Measurements from ENCODE around the gene AMPH.

The AMPH gene

DNA sequence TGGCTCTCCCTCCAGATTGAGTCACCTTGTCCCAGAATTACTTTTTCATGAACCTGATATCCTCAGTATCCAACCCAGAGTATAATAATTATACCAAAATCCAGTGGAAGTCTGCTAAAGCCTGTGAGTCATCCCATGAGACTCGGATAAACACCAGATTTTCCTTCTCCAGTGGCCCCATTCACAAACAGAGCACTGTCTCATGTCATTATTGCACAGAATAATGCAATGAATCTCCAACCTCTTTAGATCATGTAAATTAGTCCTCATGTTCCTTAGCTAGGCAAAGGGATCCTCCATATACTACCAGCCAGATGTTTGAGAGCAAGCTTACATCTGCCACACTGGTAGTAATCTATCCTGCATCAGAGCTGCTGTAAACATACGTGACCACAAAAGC lies 89.0 kb downstream of the AMPH start:
- DNase-seq (ENCODE audit: low spot score) = no peak

DNA sequence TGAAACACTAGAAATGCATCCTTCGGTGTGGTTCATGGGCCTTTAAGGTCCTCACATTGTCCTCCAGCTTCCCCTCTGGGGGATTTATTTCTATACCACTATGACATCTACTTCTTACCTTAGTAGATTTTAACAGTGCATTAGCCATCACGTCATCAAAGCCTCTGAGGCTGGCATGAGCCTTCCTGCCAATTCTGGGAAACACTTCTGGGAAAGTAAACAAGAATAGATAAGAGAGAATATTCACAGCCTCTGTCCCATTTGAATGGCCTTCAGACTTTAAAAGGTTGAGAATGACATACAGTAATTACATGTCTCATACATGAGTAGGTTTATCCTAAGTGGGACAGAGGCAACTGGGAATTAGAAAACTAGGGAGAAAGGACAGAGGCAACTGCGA lies 89.7 kb downstream of the AMPH start:
- no peak for DNase-seq (ENCODE audit: low spot score)

DNA sequence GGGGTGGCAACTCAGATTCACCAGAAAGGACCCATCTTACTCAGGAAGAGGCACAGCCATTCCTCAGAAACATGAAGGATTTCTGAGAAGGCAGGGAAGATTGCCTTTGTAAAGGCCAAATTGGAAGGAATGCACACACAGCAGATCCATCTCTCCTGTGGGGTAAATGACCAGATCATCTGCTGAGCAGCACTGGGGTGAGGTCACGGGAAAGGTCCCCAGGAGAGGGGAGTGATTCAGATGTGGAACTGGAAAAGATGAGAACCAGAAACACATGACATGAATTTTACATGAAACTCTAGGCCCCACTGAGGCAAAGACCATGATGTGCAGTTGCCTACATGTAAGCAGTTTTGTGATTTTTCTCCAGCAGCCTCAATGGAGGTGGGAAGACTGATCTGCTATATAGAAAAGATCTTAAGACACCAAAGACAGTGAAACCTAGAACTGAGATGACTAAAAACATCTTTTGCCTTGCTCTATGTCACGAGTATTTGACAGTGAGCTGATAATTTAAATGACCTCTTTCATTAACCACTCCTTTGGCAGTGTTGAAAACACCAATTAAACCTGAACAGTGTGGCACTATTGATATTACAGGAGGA lies 91.6 kb downstream of the AMPH start:
- DNase-seq (ENCODE audit: low spot score) = no peak

DNA sequence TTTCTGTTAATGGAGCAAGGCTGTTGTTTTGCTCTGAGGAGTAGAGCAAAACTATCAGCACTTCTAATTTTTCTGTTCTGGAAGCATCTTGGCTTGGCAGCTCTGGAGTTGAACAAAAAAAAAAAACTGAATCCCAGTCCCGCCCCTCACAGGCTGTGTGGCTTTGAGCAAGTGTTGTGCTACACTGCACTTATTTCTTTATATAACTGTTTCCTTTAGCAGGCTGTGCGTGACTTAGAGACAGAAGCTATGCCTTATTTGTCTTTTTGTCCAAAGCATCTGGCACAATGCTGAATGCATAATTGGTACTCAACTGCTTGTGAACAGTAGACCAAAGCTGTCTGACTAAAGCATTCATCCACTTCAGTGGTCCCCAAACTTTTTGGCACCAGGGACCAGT lies 96.1 kb downstream of the AMPH start:
- no peak for DNase-seq (ENCODE audit: low spot score)

DNA sequence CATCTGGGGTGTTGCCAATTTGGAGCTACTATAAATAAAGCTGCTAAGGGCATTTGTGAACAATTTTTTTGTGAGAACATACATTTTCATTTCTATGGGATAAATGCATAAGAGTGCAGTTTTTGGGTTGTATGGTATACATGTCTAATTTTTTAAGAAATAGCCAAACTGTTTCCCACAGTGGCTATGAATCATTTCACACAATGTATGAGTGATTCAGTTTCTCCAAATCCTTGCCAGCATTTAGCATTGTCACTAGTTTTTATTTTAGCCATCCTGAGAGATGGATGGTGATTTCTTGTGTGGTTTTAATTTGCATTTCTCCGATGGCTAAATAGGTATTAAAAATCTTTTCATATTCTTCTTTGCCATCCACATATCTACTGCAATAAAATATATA lies 105.3 kb downstream of the AMPH start:
- DNase-seq (ENCODE audit: low spot score) = no peak

DNA sequence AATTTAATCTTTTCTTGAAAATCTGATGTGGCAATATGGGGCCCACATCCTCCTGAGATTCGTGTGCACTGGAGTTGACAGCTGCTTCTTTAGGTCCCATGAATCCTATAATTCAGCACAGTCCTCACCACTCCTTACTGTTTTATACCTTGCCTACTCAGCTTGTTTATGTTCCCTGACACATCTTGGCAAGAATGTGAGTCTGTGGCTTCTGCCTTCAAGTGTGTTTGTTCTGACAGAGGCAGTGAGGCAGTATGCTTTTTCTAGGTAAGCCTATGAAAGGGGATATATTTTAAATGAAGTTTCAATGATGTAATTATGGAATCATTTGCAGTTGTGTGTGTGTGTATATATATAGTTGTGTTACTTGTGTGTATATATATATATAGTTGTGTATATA lies 106.4 kb downstream of the AMPH start:
- DNase-seq (ENCODE audit: low spot score) = no peak

DNA sequence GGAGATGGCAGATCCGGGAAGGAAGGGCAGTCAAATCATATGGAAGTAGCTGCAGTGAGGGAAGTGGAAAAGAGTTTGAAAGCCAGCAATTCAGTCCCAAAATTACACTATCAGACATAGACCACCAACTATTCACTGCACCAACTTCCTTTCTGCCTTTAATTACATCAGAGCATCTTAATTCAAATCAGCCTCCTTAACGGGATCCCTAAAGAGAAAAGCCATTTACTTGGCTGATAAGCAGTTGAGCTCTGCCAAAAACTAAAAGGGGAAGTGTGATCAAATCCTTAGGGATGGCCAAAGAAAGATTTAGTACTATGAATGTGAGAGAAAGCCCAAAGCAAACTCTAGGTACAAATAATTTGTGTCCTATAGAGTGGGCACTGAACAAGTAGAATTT lies 110.4 kb downstream of the AMPH start:
- DNase-seq (ENCODE audit: low spot score) = no peak

DNA sequence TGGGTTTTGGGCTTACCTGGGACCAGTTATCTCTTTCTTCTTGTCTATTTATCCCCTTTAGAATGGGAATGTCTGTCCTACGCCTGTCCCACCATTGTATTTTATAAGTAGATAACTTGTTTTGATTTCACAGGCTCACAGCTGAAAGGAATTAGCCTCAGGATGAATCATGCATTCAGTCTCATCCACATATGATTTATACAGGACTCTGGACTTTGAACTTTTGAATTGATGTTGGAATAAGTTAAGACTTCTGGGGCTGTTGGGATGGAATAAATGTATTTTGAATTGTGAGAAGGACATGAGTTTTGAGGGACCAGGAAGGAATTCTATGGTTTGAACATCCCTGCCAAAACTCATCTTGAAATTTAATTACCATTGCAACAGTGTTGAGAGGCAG lies 112.6 kb downstream of the AMPH start:
- no peak for DNase-seq (ENCODE audit: low spot score)

DNA sequence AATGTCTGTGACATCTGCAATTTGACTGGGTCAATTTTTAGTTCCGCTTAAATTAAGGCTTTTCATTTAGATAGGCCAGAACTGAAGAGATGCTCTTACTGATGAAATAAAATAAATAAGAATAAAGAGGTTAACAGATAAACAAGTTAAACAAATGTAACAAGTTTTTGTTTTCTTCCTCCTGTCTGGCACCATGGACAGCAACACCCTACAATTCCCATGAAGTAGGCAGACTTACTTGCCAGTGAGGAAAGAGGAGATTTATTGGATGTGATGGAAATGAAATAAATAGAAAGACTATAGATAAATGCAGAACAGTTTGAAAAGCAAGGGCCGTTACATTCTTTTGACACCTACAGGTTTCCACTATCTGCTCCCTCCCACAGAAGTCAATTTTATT lies 118.5 kb downstream of the AMPH start:
- DNase-seq (ENCODE audit: low spot score) = no peak

DNA sequence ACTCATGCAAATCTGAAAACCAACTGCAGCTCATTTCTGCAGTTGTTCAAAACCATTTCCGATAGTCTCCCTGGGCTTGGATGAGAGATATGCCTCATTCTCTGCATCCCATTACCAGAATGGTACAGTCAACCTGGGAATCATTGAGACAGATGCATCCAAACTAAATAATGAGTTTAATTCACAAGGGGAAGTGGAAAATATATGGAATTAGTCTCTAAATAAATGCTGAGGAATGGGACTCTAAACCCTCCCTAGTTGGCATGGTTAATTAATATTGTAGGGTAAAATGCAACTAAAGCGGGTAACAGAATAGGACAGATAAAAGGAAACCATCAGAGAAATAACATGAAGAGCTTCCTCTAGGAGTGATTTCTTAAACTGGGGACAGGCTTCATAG lies 118.9 kb downstream of the AMPH start:
- no peak for DNase-seq (ENCODE audit: low spot score)

DNA sequence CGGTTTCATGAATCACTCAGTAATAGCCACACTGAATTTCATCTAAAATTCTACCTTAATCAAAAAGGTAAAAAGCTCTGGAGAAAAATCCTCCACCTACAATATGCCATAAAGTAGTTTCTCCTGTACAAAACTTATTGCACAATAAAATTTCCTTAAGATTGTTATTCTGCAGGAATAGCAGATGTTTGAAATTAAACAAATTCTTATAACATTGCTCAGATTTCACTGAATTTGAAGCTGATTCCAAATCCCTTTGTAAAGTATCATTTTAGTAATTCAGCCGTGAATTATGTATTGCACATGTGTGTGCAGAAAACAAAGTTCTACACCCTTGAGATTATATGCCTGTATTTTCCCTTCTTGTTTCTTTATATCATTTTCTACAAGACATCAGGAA lies 123.8 kb downstream of the AMPH start:
- DNase-seq (ENCODE audit: low spot score) = no peak

DNA sequence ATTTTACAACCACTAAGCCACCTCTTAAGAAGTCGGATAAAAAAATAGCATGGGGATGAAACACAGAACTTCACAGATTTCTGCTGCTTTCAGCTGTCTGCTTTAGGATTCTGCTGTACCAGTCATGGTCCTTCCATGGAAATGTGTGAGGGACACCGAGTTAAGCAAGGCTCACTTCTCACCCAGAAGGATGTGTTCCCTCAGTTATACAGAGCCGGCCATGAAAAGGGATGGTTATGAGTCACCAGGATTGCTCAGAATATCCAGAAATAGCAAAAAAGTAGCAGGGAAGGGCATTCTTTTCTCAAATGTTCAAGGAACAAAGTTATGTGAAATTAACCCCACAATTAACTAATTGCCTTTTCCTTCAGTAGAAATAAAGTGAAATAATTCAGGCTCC lies 124.4 kb downstream of the AMPH start:
- DNase-seq (ENCODE audit: low spot score) = no peak

DNA sequence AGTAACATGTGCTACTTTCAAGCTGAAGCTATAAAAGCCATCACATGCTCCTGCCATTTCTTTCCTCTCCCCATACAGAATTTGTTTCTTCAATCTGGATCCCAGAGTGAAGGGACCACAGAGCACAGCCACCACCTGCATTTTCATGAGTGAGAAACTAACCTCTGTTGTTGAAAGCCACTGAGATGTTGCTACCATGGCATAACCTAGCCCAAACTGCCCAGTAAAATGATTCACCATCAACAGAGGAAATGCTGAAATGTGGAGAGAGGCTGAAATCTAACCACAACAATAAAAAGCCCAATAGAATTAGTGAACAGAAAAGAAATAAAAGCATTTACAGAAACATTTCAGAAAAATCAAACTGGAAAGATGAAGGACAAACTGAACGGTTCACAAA lies 125.2 kb downstream of the AMPH start:
- DNase-seq (ENCODE audit: low spot score) = no peak

DNA sequence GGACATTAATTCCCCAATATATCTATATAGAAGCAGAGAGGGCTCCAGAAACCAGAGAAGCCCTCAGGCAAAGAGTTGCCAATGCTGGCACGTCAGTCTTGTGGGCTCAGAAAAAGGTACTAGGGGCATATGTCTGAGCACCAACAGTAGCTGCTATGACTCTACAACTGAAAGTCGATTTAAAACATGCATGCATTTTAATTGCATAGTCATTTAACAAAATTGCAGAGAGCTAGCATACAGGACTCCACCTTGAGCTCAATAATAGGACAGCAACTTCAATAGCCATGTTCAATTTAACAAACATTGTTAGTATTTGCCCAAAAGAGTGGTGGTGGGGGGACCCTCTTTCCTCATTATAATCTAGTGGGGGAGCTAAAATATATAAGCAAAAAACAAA lies 126.5 kb downstream of the AMPH start:
- no peak for DNase-seq (ENCODE audit: low spot score)

DNA sequence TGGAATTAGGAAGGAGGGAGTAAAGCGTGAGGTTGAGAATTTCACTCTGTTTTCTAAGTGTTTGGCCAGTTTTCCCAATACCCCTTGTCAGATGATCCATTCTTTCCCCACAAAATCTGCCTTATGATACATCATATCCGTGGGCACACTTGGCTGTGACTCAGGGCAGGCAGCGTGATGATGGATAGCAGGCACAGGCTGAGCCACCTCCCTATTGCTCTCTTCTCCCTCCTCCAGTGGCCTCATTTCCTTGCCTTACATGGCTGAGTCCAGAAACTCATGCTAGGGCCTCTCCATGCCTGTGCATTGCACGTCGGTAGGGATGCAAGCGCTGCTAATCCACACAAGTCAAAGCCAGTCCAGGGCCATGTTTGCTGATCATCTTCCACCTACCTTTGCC lies 128.3 kb downstream of the AMPH start:
- DNase-seq (ENCODE audit: low spot score) = no peak

DNA sequence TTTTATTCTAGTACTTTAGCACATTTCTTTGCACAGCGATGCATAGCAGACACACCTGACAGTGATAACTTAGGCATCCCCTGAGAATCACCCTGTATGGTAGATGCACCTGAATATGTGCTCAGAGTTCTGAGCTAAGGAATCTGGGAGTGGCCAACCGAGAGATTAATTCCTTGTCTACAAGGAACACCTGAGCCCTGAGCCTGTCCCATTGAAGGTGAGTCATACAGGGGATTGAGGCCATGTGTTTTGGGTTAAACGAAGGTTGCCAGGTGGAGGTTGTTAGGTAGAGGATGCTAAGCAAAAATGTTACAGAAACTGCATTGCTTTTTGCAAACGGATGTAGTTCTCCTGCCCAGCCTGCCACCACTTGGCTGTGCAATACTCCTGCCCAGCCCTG lies 128.9 kb downstream of the AMPH start:
- DNase-seq (ENCODE audit: low spot score) = no peak

DNA sequence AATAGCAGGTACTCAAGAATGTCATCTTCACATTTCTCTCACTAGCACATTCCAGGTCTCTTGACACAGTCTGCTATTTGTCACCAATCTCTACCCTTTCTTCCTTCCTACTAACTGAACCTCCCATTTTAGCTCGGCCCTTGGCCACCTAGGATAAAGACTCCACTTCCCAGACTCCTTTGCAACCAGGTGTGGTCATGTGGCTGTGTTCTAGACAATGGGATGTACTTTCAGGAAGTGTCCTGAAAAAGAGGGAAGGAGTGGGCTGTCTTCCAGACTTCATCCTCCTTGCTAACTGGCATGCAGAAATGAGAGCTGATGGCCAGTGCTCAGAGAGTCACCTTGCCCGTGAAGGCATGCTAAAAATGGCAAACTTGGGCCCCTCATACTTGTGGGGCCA lies 139.2 kb downstream of the AMPH start:
- DNase-seq (ENCODE audit: low spot score) = no peak

DNA sequence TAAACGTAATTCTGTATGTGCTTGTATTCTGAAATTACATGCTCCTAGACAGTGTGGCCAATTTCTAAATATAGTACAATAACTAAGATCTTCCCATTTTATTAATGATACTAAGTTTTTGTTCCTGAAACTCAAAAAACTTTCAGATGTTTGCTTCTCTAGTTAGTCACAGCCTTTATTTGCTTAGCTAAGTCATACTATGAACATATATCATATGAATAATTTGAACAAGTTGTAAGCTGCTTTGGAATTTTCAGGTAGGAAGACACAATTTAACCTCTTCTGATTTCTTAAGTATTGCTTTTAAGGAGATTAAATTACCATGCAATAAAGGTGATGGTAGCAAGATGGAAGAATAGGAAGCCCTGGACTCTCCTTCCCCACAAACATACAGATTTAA lies 148.7 kb downstream of the AMPH start:
- DNase-seq (ENCODE audit: low spot score) = no peak

DNA sequence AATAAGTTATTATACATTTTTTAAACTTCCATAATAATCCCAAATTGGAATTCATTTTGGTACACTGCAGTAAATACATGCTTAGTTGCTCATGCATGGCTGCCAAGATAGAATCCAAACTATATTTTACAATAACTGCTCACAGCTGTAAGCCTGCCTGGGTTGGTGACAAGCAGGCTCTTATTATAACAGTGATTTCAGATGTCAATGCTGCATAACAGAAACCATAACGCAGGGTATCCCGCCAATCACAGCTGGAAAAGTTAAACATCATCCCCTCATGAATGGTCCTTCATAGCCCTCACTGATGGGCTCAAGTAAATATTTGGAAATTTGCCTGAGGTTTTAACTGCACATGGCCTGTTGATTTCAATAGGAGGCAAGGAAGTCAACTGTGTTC lies 149.8 kb downstream of the AMPH start:
- no peak for DNase-seq (ENCODE audit: low spot score)

DNA sequence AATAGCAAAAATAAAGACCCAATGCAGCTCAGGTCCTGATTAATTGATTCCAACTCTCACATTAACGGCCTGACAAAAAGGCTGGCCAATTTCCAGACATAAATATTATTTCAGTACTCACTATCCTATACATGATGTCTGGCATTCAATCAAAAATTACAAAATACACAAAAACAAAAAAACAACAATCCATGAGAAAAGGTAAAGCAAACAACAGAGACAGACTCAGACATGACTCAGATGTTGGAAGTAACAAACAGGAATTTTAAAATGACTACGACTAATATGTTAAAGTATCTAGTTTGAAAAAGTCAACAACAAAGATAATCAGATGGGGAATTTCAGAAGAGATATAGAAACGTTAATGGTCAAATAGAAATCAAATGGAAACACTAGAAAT lies 152.8 kb downstream of the AMPH start:
- no peak for DNase-seq (ENCODE audit: low spot score)

DNA sequence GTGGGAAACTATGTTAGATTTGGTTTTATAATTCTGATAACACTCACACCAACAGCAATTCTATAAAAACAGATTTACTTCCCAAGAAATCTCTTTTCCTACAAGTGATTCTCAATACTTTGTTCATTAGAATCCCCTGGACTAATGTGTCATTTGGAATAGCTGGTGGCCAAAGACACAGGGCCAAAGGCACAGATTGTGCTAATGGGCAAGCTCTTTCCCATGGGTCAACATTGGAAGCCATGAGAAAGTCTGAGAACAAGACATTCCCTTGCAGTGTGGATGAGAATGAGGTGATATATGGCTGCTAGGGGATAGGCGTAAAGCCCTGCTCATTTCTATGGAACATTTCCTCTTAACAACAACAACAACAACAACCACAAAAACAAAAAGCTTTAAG lies 153.8 kb downstream of the AMPH start:
- DNase-seq (ENCODE audit: low spot score) = no peak

DNA sequence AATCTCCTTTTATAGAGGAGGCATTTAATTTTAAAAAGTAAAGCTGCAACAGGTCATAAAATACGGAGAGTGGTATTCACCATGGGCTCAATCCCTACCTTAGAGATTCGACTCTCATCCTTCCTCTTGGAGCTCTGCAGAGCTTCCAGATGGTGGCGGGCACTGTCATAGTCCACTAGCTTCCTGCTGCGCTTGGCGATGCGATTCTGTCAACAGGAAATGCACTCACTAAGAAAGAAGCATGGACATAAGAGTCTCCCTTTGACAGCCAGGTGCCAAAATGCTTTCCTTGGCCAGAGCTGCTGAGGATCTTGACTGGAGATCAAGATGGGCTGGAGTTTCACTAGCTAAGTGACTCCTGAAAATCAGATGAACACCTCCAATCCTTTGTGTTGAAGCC lies 154.4 kb downstream of the AMPH start:
- DNase-seq (ENCODE audit: low spot score) = no peak

DNA sequence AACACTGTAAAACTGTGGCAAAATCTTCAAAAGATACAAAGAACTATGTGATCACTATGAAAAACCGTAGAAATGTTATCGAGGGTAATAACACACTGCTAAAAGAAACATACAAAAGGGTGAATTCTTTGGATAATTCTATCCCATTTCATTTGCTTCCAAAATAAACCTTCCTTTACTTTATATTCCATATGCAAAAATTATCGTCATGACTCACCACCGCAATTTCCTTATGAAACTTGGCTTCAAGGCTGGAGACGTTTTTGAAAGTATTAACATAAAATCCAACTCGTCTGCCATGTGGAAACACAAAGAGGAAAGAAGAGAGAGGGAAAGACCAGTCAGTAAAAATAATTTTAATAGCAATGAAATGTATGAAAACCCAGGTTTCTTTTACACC lies 165.2 kb downstream of the AMPH start:
- no peak for DNase-seq (ENCODE audit: low spot score)

DNA sequence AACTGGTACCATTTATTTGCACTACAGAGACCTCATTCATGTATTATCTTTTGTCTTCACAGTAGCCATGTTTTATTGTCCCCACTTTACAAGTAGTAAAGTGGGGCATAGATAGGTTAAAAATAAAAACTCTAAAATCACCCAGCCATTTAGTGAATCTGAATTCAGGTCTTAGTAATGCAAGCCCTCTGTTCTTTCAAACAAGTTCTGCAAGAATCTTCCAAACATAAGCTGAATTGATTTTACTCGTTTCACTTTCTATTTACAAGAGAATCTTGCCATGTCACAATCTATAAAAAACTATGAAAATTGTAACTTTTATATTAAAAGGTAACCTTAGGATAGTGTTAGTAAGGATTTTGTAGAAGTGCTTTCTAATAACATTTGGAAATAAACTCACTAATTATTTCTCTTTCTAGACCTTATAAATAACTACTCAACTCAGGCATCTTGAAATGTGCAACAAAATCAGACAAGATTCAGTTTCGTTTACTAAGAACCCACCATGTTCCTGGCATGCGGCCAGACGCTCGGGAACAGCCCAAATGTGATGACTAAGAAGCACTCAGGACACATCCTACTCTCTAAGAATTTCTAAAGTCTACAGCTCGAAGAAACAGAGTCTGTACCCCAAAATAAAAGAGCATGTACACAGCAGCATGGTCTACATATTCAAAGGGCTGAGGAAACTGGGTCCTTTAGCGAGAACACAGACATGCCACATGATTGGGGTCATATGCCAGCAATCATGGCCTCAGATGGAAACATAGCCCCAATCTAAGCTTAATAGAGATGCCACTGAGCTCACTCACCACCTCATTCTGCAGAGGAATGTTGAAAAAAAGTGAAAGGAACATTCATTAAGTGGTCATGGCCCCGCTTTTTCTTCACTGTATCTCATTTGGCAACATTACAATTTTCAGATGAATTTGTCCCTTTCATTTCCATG lies 167.6 kb downstream of the AMPH start:
- no peak for DNase-seq (ENCODE audit: low spot score)

All from hematopoietic multipotent progenitor cell treated with erythropoietin and hydrocortisone succinate and interleukin-3 and kit ligand, for 15 days (in vitro differentiated cells).